ENCODE results near the gene TM4SF5. TPM values are rescaled to one million over a fixed set of nuclear protein-coding genes. Genes with fewer than 3 reads are reported as not detected.
"Not testable (repeated sequence)": the region's sequence is repeated elsewhere in the genome, so short reads cannot be mapped to it uniquely, and the experiment has no call there.

Gene TM4SF5
- total RNA-seq, 1 experiment from 2014 or later: not detected

GRCh38 chr17:4811471-4811870, 39.8 kb downstream of the TM4SF5 start:
- DNase-seq (ENCODE audit: low read depth): no peak
- in situ Hi-C loops (cut with HindIII; ENCODE audit: low pct_unique_long_range_greater_than_20kb, low sequenced_read_pairs): no loop called here

GRCh38 chr17:4812690-4813089, 41.0 kb downstream of the TM4SF5 start:
- in situ Hi-C loops (cut with HindIII; ENCODE audit: low pct_unique_long_range_greater_than_20kb, low sequenced_read_pairs): no loop called here
- no peak for DNase-seq (ENCODE audit: low read depth)

GRCh38 chr17:4815043-4815675, 43.5 kb downstream of the TM4SF5 start:
- in situ Hi-C loops (cut with HindIII; ENCODE audit: low pct_unique_long_range_greater_than_20kb, low sequenced_read_pairs): no loop called here
- no peak for DNase-seq (ENCODE audit: low read depth)

GRCh38 chr17:4816826-4817225, 45.1 kb downstream of the TM4SF5 start:
- in situ Hi-C loops (cut with HindIII; ENCODE audit: low pct_unique_long_range_greater_than_20kb, low sequenced_read_pairs): no loop called here
- DNase-seq (ENCODE audit: low read depth): no peak

- no peak for DNase-seq (ENCODE audit: low read depth)
- in situ Hi-C loops (cut with HindIII; ENCODE audit: low pct_unique_long_range_greater_than_20kb, low sequenced_read_pairs): no loop called here
Observed at GRCh38 chr17:4818276-4818675, 46.6 kb downstream of the TM4SF5 start.

- in situ Hi-C loops (cut with HindIII; ENCODE audit: low pct_unique_long_range_greater_than_20kb, low sequenced_read_pairs): no loop called here
- no peak for DNase-seq (ENCODE audit: low read depth)
Observed at GRCh38 chr17:4822835-4823234, 51.1 kb downstream of the TM4SF5 start.

DNA sequence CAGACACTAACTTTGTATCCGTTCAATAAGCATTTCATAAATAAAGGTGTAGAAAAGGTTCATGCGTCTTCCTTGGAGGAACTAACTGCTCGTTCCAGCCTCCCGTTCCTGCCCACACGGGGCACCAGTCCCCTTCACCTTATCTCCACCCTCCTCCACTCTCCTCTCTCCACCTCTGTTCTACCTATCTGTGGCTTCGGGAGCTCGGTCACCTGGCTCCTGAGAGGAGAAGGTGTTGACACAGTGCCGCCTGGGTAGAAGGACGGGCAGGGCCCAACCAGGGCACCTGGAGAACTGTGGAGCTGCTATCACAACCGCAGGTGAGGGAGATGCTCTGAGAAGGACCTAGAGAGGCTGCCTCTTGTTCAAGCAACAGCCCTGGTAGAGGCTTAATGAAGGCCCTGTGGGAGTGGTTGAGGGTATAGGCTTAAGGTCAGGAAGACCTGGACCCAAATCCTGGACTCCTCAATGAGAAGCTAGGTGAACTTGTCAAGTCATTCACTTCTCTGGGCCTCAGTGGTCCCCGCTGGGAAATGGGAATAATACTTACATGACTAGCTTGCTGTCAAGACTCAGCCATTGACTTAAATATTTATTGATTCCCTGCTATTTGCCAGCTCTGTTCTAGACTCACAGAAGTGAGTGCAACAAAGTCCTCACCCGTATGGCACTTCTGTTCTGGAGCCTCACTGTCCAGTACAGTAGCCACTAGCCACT, 51.8 kb downstream of the TM4SF5 start:
- DNase-seq (ENCODE audit: low read depth): no peak
- in situ Hi-C loops (cut with HindIII; ENCODE audit: low pct_unique_long_range_greater_than_20kb, low sequenced_read_pairs): no loop called here

DNA sequence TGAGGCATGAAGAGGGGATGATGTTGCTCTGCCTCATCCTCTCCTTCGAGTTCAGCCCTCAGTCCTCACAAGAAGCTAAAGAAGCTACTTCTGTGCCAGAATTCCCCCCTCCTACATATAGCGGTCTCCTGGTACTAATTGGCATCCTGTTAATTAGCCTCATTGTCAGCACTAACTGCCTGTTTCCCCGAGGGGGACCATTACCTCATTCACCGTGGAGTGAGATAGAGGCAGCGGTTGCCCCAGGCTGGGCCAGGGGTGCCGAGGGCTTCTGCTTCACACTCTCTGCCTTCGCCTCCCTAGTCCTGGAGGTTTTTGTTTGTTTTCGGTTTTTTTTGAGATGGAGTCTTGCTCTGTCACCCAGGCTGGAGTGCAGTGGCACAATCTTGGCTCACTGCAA, 55.7 kb downstream of the TM4SF5 start:
- in situ Hi-C loops (cut with HindIII; ENCODE audit: low pct_unique_long_range_greater_than_20kb, low sequenced_read_pairs): no loop called here
- no peak for DNase-seq (ENCODE audit: low read depth)

- DNase-seq (ENCODE audit: low read depth); in situ Hi-C loops (cut with HindIII; ENCODE audit: low pct_unique_long_range_greater_than_20kb, low sequenced_read_pairs): not testable (repeated sequence)
Observed at GRCh38 chr17:4832829-4833177, 61.1 kb downstream of the TM4SF5 start.

Other genes starting within 250 kb of the TM4SF5 start
- 44.6 and 44.8 TPM in 2 replicates for gene MYBBP1A, start 216.5 kb upstream of the TM4SF5 start, total RNA-seq (2014; rRNA removed; shearing (Covaris generic); ENCODE audit: low replicate concordance)
- not detected in 2 replicates for gene GGT6, start 211.3 kb upstream of the TM4SF5 start, total RNA-seq (2014; rRNA removed; shearing (Covaris generic); ENCODE audit: low replicate concordance)
- gene SMTNL2, start 187.4 kb upstream of the TM4SF5 start, total RNA-seq (2014; rRNA removed; shearing (Covaris generic); ENCODE audit: low replicate concordance): 2.4 and 2.9 TPM in 2 replicates
- not detected in 2 replicates for gene ALOX15, start 130.2 kb upstream of the TM4SF5 start, total RNA-seq (2014; rRNA removed; shearing (Covaris generic); ENCODE audit: low replicate concordance)
- gene PELP1, start 67.7 kb upstream of the TM4SF5 start, total RNA-seq (2014; rRNA removed; shearing (Covaris generic); ENCODE audit: low replicate concordance): 16.7 and 21.1 TPM in 2 replicates
- 14.6 and 17.1 TPM in 2 replicates for gene ARRB2, start 61.3 kb upstream of the TM4SF5 start, total RNA-seq (2014; rRNA removed; shearing (Covaris generic); ENCODE audit: low replicate concordance)
- 21.8 and 23.9 TPM in 2 replicates for gene MED11, start 40.5 kb upstream of the TM4SF5 start, total RNA-seq (2014; rRNA removed; shearing (Covaris generic); ENCODE audit: low replicate concordance)
- 0.03 and 0.09 TPM in 2 replicates for gene ZMYND15, start 32.1 kb upstream of the TM4SF5 start, total RNA-seq (2014; rRNA removed; shearing (Covaris generic); ENCODE audit: low replicate concordance)
- gene CXCL16, start 32.0 kb upstream of the TM4SF5 start, total RNA-seq (2014; rRNA removed; shearing (Covaris generic); ENCODE audit: low replicate concordance): 0.41 TPM in 1 of 2 replicates, not detected in the other
- not detected in 2 replicates for gene VMO1, start 14.5 kb downstream of the TM4SF5 start, total RNA-seq (2014; rRNA removed; shearing (Covaris generic); ENCODE audit: low replicate concordance)
- not detected in 2 replicates for gene GLTPD2, start 17.1 kb downstream of the TM4SF5 start, total RNA-seq (2014; rRNA removed; shearing (Covaris generic); ENCODE audit: low replicate concordance)
- gene PSMB6, start 24.3 kb downstream of the TM4SF5 start, total RNA-seq (2014; rRNA removed; shearing (Covaris generic); ENCODE audit: low replicate concordance): 205 and 277 TPM in 2 replicates
- 6.1 and 31.9 TPM in 2 replicates for gene PLD2, start 35.3 kb downstream of the TM4SF5 start, total RNA-seq (2014; rRNA removed; shearing (Covaris generic); ENCODE audit: low replicate concordance)
- gene MINK1, start 61.5 kb downstream of the TM4SF5 start, total RNA-seq (2014; rRNA removed; shearing (Covaris generic); ENCODE audit: low replicate concordance): 25.0 and 30.1 TPM in 2 replicates
- 4.8 and 8.6 TPM in 2 replicates for gene C17orf107, start 127.7 kb downstream of the TM4SF5 start, total RNA-seq (2014; rRNA removed; shearing (Covaris generic); ENCODE audit: low replicate concordance)
- 0.09 and 0.64 TPM in 2 replicates for gene CHRNE, start 131.2 kb downstream of the TM4SF5 start, total RNA-seq (2014; rRNA removed; shearing (Covaris generic); ENCODE audit: low replicate concordance)
- not detected in 2 replicates for gene GP1BA, start 160.4 kb downstream of the TM4SF5 start, total RNA-seq (2014; rRNA removed; shearing (Covaris generic); ENCODE audit: low replicate concordance)
- gene SLC25A11, start 168.2 kb downstream of the TM4SF5 start, total RNA-seq (2014; rRNA removed; shearing (Covaris generic); ENCODE audit: low replicate concordance): 80.0 and 89.3 TPM in 2 replicates
- gene RNF167, start 168.4 kb downstream of the TM4SF5 start, total RNA-seq (2014; rRNA removed; shearing (Covaris generic); ENCODE audit: low replicate concordance): 45.6 and 57.1 TPM in 2 replicates
- gene PFN1, start 176.6 kb downstream of the TM4SF5 start, total RNA-seq (2014; rRNA removed; shearing (Covaris generic); ENCODE audit: low replicate concordance): 258 and 443 TPM in 2 replicates
- gene ENO3, start 179.2 kb downstream of the TM4SF5 start, total RNA-seq (2014; rRNA removed; shearing (Covaris generic); ENCODE audit: low replicate concordance): 4.5 and 21.3 TPM in 2 replicates
- gene SPAG7, start 195.9 kb downstream of the TM4SF5 start, total RNA-seq (2014; rRNA removed; shearing (Covaris generic); ENCODE audit: low replicate concordance): 23.1 and 48.6 TPM in 2 replicates
- gene CAMTA2, start 215.8 kb downstream of the TM4SF5 start, total RNA-seq (2014; rRNA removed; shearing (Covaris generic); ENCODE audit: low replicate concordance): 1.3 and 2.8 TPM in 2 replicates
- gene INCA1, start 225.6 kb downstream of the TM4SF5 start, total RNA-seq (2014; rRNA removed; shearing (Covaris generic); ENCODE audit: low replicate concordance): 0.72 and 3.3 TPM in 2 replicates
- 14.1 and 44.0 TPM in 2 replicates for gene KIF1C, start 226.1 kb downstream of the TM4SF5 start, total RNA-seq (2014; rRNA removed; shearing (Covaris generic); ENCODE audit: low replicate concordance)

All from Caki2 (cell line).